WERI-Rb-1 (cell line): ENCODE measurements around the gene SDSL.

Experiments used
- DNase-seq: peaks from one replicate; pipeline ENCODE4 v3.0.0-alpha.2; 2020
- H3K27ac ChIP-seq: fragments of 250-450 bp; sonication (Bioruptor Pico); 2 replicates; pipeline ENCODE4 v1.5.1; 2020; ENCODE audit warnings: mild to moderate bottlenecking, moderate library complexity
- H3K27me3 ChIP-seq: fragments of 250-450 bp; sonication (Bioruptor Pico); 2 replicates; pipeline ENCODE4 v1.5.1; 2021; ENCODE audit warnings: mild to moderate bottlenecking, low read depth, moderate library complexity; ENCODE audit not compliant: insufficient read depth, severe bottlenecking
- H3K36me3 ChIP-seq: fragments of 250-450 bp; sonication (Bioruptor Pico); 2 replicates; pipeline ENCODE4 v1.5.1; 2020; ENCODE audit warnings: mild to moderate bottlenecking, moderate library complexity
- H3K4me3 ChIP-seq: 2 replicates; pipeline ENCODE4 v1.5.1; 2011; ENCODE audit warnings: low read depth, mild to moderate bottlenecking, control low read depth, low read length
- H3K9me3 ChIP-seq: fragments of 250-450 bp; sonication (Bioruptor Pico); 2 replicates; pipeline ENCODE4 v1.5.1; 2021; ENCODE audit warnings: mild to moderate bottlenecking, moderate library complexity; ENCODE audit not compliant: severe bottlenecking
- TF ChIP-seq, protein P1 (sequence below): IDR thresholded peaks from 2 replicates; pipeline ENCODE4 v1.5.1; 2011; ENCODE audit warnings: low read depth, mild to moderate bottlenecking, control low read depth, inconsistent platforms, low read length

SDSL gene

DNA sequence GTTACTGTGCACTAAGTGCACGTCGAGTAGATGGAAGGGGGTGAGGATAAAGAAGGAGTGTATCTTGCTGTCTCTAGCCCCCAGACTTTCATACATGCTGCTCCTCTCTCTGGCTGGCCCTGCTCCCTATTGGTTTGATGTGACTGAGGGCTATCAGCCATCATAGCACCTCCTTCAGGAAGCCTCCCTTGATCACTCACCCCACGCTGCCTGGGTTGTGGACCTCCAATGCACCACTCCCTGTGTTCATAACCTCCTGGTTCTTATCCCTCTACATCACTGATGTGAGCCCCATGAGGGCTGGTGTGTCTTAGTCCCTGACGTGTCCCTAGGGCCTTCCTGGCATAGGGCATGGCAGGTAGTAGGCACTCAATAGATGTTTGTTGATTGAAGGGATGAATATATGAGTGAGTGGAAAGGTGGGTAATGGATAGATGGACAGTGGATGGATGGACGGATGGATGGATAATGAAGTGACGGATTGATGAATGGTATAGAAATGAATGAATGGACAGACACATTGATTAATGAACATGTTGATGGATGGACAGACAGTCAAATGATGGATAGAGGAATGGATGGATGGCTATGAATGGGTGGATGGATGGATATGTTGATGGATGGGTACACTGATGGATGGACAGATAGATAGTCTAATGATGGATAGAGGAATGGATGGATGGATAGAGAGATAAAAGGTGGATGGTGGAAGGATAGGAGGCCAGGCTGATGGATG lies 15.0 kb downstream of the SDSL start:
- H3K4me3 ChIP-seq, result no peak overlapping the region
- no peak overlapping the region for H3K27ac ChIP-seq
- no peaks in the 10 kb centered on the region for H3K36me3 ChIP-seq
- TF ChIP-seq, protein P1, sequence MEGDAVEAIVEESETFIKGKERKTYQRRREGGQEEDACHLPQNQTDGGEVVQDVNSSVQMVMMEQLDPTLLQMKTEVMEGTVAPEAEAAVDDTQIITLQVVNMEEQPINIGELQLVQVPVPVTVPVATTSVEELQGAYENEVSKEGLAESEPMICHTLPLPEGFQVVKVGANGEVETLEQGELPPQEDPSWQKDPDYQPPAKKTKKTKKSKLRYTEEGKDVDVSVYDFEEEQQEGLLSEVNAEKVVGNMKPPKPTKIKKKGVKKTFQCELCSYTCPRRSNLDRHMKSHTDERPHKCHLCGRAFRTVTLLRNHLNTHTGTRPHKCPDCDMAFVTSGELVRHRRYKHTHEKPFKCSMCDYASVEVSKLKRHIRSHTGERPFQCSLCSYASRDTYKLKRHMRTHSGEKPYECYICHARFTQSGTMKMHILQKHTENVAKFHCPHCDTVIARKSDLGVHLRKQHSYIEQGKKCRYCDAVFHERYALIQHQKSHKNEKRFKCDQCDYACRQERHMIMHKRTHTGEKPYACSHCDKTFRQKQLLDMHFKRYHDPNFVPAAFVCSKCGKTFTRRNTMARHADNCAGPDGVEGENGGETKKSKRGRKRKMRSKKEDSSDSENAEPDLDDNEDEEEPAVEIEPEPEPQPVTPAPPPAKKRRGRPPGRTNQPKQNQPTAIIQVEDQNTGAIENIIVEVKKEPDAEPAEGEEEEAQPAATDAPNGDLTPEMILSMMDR, result no peak
- no peak for DNase-seq
- no peaks in the 10 kb centered on the region for H3K9me3 ChIP-seq
- H3K27me3 ChIP-seq, result no peaks in the 10 kb centered on the region

DNA sequence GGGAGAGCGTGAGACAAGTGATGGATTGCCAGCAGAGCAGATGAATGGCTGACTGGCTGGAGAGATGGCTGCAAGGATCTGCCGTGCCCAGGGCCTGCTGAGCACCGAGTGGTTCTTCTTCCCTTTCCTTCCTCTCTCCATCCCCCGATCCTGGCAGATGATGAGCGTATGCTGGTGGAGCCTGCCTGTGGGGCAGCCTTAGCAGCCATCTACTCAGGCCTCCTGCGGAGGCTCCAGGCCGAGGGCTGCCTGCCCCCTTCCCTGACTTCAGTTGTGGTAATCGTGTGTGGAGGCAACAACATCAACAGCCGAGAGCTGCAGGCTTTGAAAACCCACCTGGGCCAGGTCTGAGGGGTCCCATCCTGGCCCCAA lies 15.5 kb downstream of the SDSL start:
- DNase-seq, result no peak
- Histone ChIP-seq H3K36me3 (no peaks in the 10 kb centered on the region), H3K27me3 (no peaks in the 10 kb centered on the region), H3K27ac (no peak overlapping the region), H3K4me3 (no peak overlapping the region), H3K9me3 (no peaks in the 10 kb centered on the region)
- TF ChIP-seq, protein P1, result no peak

DNA sequence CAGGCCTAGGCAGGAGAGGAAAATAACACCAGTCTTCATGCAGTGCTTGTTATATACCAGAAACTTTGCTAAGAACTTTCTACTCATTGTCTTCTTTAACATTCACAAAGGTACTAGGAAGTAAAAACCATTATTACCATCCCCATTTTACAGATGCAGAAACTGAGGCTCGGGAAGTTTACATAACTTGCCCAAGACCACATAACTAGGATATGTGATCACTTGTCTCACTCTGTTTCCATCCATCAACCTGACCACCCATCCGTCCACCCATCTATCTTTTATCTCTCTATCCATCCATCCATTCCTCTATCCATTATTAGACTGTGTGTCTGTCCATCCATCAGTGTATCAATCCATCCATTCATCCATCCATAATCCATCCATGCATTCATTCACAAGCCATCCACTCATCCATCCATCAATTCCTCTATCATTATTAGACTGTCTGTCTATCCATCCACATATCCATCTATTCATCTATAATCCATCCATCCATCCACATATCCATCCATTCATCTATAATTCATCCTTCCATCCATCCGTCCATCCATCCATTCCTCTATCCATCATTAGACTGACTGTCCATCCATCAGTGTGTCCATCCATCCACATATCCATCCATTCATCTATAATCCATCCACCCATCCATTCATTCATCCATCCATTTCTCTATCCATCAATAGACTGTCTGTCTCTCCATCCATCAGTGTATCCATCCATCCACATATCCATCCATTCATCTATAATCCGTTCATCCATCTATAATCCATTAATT lies 16.5 kb downstream of the SDSL start:
- Histone ChIP-seq H3K4me3 (no peak overlapping the region), H3K27me3 (no peaks in the 10 kb centered on the region), H3K27ac (no peak overlapping the region), H3K9me3 (no peaks in the 10 kb centered on the region), H3K36me3 (no peaks in the 10 kb centered on the region)
- TF ChIP-seq, protein P1, result no peak
- DNase-seq, result no peak

DNA sequence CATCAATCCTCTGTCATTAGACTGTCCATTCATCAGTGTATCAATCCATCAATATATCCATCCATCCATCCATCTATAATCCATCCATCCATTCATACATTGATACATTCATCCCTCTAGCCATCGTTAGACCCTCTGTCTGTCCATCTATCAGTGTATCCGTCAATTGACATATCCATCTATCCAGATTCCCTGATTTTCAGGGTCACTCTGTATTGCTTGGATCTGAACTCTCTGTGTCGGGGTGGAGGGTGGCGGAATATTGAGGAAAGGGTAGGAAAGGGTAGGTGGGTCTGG lies 17.1 kb downstream of the SDSL start:
- Histone ChIP-seq H3K27ac (no peak overlapping the region), H3K36me3 (no peaks in the 10 kb centered on the region), H3K9me3 (no peaks in the 10 kb centered on the region), H3K27me3 (no peaks in the 10 kb centered on the region), H3K4me3 (no peak overlapping the region)
- DNase-seq, result no peak
- TF ChIP-seq, protein P1, result no peak

DNA sequence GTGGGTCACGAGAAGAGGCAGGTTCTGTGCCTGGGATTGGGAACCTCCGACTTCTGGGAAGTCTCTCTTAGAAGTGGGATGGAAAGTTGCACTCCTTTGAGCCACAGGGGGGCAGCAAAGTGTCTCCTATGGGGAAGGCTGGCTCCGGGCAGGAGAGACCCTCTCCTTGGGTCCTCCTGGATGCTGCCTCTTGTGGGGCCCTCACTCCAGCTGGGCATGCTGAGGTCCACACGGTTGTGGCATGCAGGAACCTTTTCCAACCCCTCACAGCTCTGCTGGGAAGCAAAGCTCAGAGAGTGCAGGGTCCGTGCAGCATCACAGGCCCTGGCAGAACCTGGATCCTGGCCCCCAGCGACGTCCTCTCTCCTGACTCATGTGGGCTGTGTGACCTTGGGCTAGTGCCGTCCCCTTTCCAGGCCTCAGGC lies 17.4 kb downstream of the SDSL start:
- no peaks in the 10 kb centered on the region for H3K36me3 ChIP-seq
- no peaks in the 10 kb centered on the region for H3K9me3 ChIP-seq
- no peak overlapping the region for H3K4me3 ChIP-seq
- peak; percentile 79 for DNase-seq
- H3K27me3 ChIP-seq, result no peaks in the 10 kb centered on the region
- TF ChIP-seq, protein P1, result peak; percentile 85
- H3K27ac ChIP-seq, result no peak overlapping the region

DNA sequence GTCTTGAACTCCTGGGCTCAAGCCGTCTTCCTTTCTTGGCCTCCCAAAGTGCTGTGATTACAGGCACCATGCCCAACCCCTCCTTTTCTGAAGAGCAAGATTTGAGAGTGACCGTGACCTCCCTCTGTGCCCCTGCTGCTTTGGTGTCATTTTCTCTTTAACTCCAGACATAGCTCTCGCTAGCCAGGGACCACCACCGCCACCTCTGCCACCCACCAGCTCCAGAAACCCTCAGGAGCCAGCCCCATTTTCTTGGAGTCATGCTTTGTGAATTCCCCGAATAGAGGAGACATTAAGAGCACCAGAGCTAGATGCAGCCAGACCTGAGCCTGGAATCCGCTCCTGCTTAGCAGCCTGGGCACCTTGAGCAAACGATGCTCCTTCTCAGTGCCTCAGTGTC lies 18.2 kb downstream of the SDSL start:
- TF ChIP-seq, protein P1, result no peak
- no peak overlapping the region for H3K4me3 ChIP-seq
- DNase-seq, result no peak
- no peaks in the 10 kb centered on the region for H3K36me3 ChIP-seq
- H3K9me3 ChIP-seq, result no peaks in the 10 kb centered on the region
- no peak overlapping the region for H3K27ac ChIP-seq
- H3K27me3 ChIP-seq, result no peaks in the 10 kb centered on the region
